HG02678 (cell line): Measurements from ENCODE around the gene C2CD4C.
"Not testable (repeated sequence)": the region's sequence is repeated elsewhere in the genome, so short reads cannot be mapped to it uniquely, and the experiment has no call there.

ENCODE experiments used
- ATAC-seq: cut with Tn5 transposase; IDR thresholded peaks from one replicate; pipeline ENCODE4 v1.9.1; 2021; ENCODE audit warnings: mild to moderate bottlenecking, moderate library complexity; ENCODE audit not compliant: unreplicated experiment

C2CD4C gene

GRCh38 chr19:369876-370275 is 39.1 kb downstream of the C2CD4C start:
- no peak for ATAC-seq

DNA sequence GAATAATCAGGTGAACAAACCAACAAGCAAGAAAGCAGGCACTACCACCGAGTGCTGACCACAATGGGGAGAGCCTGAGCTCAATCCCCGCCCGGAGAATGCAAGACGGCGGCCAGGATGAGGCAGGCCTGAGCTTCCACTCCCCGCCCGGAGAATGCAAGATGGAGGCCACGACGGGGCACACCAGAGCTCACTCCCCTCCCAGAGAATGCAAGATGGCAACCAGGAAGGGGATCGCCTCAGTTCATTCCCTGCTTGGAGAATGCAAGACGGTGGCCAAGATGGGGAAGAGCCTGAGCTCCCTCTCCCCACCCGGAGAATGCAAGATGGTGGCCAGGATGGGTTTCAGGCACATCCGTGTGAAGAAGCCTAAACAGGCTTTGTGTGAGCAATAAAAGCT is 39.7 kb downstream of the C2CD4C start:
- no peak for ATAC-seq

- ATAC-seq, result no peak
Measured at GRCh38 chr19:368630-369024, 40.3 kb downstream of the C2CD4C start.

- ATAC-seq, result no peak
Measured at GRCh38 chr19:367963-368629, 40.9 kb downstream of the C2CD4C start.

DNA sequence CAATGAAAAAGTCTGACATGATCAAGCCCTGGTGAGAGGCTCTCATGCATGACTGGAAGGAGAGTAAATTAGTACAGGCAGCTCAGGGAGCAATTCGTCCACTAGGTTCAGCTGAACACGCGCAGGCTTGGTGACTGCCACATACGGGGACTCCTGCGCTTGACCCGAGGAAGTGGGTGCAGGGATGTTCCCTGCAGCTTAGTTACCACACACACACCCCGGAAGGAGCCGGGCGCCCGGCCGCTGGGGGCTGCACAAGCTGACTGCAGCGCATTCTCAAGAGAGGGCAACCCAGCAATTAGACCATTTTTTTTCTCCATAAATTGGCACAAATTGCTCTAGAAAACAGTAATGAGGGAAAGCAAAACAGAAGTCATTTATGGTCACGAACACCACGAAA is 41.4 kb downstream of the C2CD4C start:
- no peak for ATAC-seq

GRCh38 chr19:366951-367350 is 42.0 kb downstream of the C2CD4C start:
- ATAC-seq, result no peak

DNA sequence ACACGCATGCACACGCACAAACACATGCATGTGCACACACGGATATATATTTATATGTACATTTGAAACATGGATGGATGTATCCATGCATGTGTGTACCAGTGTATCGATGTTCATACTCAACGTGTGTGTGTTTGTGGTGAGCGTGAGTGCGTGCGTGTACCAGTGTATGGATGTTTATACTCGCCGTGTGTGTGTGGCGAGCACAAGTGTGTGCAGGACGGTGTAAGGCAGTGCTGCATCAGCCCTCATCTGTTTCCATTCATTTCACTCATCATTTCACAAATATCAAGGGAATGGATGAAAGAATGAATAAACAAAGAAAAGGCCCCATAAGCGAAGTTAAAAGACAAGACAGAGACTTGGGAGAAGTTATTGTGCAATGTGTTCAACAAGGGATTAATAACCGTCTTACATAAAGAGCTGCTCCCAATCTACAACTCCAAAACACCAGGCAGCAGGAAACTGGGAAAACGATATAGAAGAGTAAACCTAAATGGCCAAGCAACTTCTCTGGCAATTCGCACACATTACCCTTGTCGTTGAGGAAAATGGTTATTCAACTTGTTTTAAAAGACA is 42.7 kb downstream of the C2CD4C start:
- no peak for ATAC-seq

- no peak for ATAC-seq
Measured at GRCh38 chr19:364496-365287, 44.3 kb downstream of the C2CD4C start.

DNA sequence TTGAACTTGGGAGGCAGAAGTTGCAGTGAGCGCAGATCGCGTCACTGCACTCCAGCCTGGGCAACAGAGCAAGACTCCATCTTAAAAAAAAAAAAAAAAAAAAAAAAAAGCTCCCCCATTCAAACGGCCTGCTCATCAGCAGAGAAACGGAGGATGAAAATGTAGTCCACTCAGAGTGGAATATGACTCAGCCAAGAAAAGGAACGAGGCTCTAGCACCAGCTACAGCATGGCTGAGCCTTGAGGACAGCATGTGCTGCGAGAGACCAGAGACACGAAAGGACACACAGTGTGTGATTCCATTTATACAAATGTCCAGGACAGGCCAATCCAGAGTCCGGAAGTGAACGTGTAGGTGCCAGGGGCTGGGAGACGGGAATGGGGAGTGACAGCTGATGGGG is 46.3 kb downstream of the C2CD4C start:
- no peak for ATAC-seq

GRCh38 chr19:362154-362553 is 46.8 kb downstream of the C2CD4C start:
- ATAC-seq, result no peak

DNA sequence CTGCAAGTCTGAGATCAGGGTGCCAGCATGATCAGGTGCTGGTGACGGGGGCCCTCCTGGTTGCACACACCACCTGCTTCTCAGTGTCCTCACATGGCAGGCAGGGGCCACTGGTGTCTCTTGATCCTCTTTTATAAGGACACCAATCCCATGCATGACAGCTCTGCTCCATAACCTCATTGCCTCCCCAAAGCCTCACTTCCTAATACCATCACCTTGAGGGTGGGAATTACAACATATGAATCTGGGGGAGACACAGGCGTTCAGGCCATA is 49.4 kb downstream of the C2CD4C start:
- ATAC-seq, result no peak

GRCh38 chr19:355536-355935 is 53.4 kb downstream of the C2CD4C start:
- not testable (repeated sequence) for ATAC-seq
